HepG2 (cell line): Measurements from ENCODE around the gene GPS1. TPM values are rescaled to one million over a fixed set of nuclear protein-coding genes. Genes with fewer than 3 reads are reported as not detected.

Experiments
- AGO1 ChIP-seq: fragments of 200-400 bp; formaldehyde crosslinking; IDR thresholded peaks from 2 replicates; pipeline ENCODE4 v1.6.1; 2017; ENCODE audit warnings: mild to moderate bottlenecking, low read depth, low read length, moderate library complexity; ENCODE audit not compliant: poor library complexity, severe bottlenecking
- CBX5 ChIP-seq: sonication (generic); formaldehyde crosslinking; IDR thresholded peaks from 2 replicates; pipeline ENCODE4 v1.4.0; 2020; ENCODE audit warnings: missing genetic modification reagents, borderline replicate concordance
- CENPX ChIP-seq: sonication (generic); formaldehyde crosslinking; IDR thresholded peaks from 2 replicates; pipeline ENCODE4 v1.9.0; 2021; ENCODE audit warnings: mild to moderate bottlenecking, missing genetic modification reagents, moderate library complexity
- HNRNPL ChIP-seq: fragments of 200-400 bp; formaldehyde crosslinking; IDR thresholded peaks from 2 replicates; pipeline ENCODE4 v1.6.1; 2017; ENCODE audit warnings: mild to moderate bottlenecking, low read depth, low read length
- HNRNPLL ChIP-seq: fragments of 200-400 bp; formaldehyde crosslinking; IDR thresholded peaks from 2 replicates; pipeline ENCODE4 v1.6.1; 2017; ENCODE audit warnings: mild to moderate bottlenecking, low read depth, low read length; ENCODE audit not compliant: poor library complexity, severe bottlenecking
- MAFG ChIP-seq: sonication (generic); formaldehyde crosslinking; IDR thresholded peaks from 2 replicates; pipeline ENCODE4 v1.5.1; 2020; ENCODE audit warnings: mild to moderate bottlenecking, missing genetic modification reagents
- NFIC ChIP-seq: IDR thresholded peaks from 2 replicates; pipeline ENCODE4 v1.6.1; 2012; ENCODE audit warnings: mild to moderate bottlenecking, low read length, inconsistent platforms
- SP140L ChIP-seq: sonication (generic); formaldehyde crosslinking; IDR thresholded peaks from 2 replicates; pipeline ENCODE4 v1.4.0; 2020; ENCODE audit warnings: missing genetic modification reagents, borderline replicate concordance
- ZNF160 ChIP-seq: sonication (generic); formaldehyde crosslinking; IDR thresholded peaks from 2 replicates; pipeline ENCODE4 v1.8.0; 2022; ENCODE audit warnings: mild to moderate bottlenecking, inconsistent platforms, missing genetic modification reagents
- ZNF235 ChIP-seq: sonication (generic); formaldehyde crosslinking; IDR thresholded peaks from 2 replicates; pipeline ENCODE4 v1.8.1; 2023; ENCODE audit warnings: mild to moderate bottlenecking, missing genetic modification reagents, borderline replicate concordance
- ZNF615 ChIP-seq: sonication (generic); formaldehyde crosslinking; IDR thresholded peaks from 2 replicates; pipeline ENCODE4 v1.5.0; 2020; ENCODE audit warnings: mild to moderate bottlenecking, missing genetic modification reagents, borderline replicate concordance
- ZNF749 ChIP-seq: sonication (generic); formaldehyde crosslinking; IDR thresholded peaks from 2 replicates; pipeline ENCODE4 v1.8.0; 2022; ENCODE audit warnings: mild to moderate bottlenecking, missing genetic modification reagents, moderate library complexity, borderline replicate concordance
- polyA plus RNA-seq, 8 experiments: library from polyadenylated mRNA; depleted of rRNA in 3 of 8; stranded (reverse) in 7 of 8; unstranded in 1 of 8; fragments of >200 nt; fragmentation: Illumina TruSeq in 4 of 8; extraction: Trizol in 4 of 8; gene quantifications; 2 replicates each; pipeline versions ENCODE4 v1.2.1 to v1.2.3, GENCODE V29; 2011 to 2016; ENCODE audit warnings: low read depth in 4 of 8, missing spikeins in 1 of 8, mixed read lengths in 1 of 8; ENCODE audit not compliant: insufficient read depth in 1 of 8
- total RNA-seq, 5 experiments: library from RNA; depleted of rRNA; stranded (reverse); fragments of >200 nt; fragmentation: Illumina TruSeq; extraction: Trizol; gene quantifications; 2 replicates each; pipeline ENCODE4 v1.2.3, GENCODE V29; 2016; ENCODE audit warnings: low read depth in 1 of 5
- TF ChIP-seq, protein P1 (sequence below): sonication (generic); formaldehyde crosslinking; IDR thresholded peaks from 2 replicates; pipeline ENCODE4 v1.4.0; 2020; ENCODE audit warnings: missing genetic modification reagents, low read depth, mild to moderate bottlenecking, borderline replicate concordance
- TF ChIP-seq, protein P2 (sequence below): IDR thresholded peaks from 2 replicates; pipeline ENCODE4 v1.6.1; 2018; ENCODE audit warnings: missing genetic modification reagents, mild to moderate bottlenecking, missing compliant biosample characterization
- TF ChIP-seq, protein P3 (sequence below): sonication (generic); formaldehyde crosslinking; IDR thresholded peaks from 2 replicates; pipeline ENCODE4 v1.4.0; 2020; ENCODE audit warnings: mild to moderate bottlenecking, missing genetic modification reagents
- TF ChIP-seq, protein P4 (sequence below): sonication (generic); formaldehyde crosslinking; IDR thresholded peaks from 2 replicates; pipeline ENCODE4 v1.8.0; 2022; ENCODE audit warnings: missing genetic modification reagents, mild to moderate bottlenecking, borderline replicate concordance
- TF ChIP-seq, protein P5 (sequence below): IDR thresholded peaks from 2 replicates; pipeline ENCODE4 v1.6.1; 2016; ENCODE audit warnings: low read depth
- TF ChIP-seq, protein P6 (sequence below): sonication (generic); formaldehyde crosslinking; IDR thresholded peaks from 2 replicates; pipeline ENCODE4 v1.4.0; 2020; ENCODE audit warnings: low read depth, mild to moderate bottlenecking, missing genetic modification reagents
- TF ChIP-seq, protein P7 (sequence below): sonication (generic); formaldehyde crosslinking; IDR thresholded peaks from 2 replicates; pipeline ENCODE4 v1.8.1; 2022; ENCODE audit warnings: mild to moderate bottlenecking, missing genetic modification reagents

Gene GPS1
- total and polyA plus RNA-seq, 2 of the 13 experiments (the other 11 are each of a cell fraction or from before 2014, with no cell fraction given), result 124 to 128 TPM

DNA sequence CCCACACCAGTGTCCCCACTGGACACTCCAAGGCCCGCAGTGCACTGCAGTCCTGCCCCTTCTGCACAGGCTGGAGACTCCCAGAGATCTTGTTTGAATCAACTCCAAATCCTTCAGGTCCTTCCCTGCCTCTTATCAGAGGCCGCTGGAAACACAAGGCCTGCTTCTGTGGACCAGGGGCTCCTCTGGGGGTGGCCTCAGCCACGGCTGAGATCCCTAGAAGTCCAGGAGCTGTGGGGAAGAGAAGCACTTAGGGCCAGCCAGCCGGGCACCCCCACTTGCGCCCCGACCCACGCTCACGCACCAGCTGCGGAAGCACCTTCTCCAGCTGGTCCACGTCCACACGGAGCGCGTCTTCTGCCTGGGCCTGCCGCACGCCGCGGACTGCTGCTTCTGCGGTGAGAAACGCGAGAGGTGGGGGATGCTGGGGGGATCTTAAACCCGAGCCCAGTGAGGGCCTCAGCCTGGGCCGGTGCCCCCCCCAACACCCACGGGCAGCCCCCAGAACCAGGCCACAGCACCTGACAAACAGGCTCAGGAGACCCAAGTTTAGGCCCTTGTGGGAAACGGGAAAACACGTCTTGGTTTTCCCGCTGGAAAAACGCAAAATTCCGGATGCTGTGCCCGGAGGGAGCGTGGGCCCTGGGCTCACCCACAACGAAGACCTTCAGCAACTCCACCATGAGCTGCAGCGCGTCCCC, 32.6 kb upstream of the GPS1 start (continued):
- TF ChIP-seq, protein P1, sequence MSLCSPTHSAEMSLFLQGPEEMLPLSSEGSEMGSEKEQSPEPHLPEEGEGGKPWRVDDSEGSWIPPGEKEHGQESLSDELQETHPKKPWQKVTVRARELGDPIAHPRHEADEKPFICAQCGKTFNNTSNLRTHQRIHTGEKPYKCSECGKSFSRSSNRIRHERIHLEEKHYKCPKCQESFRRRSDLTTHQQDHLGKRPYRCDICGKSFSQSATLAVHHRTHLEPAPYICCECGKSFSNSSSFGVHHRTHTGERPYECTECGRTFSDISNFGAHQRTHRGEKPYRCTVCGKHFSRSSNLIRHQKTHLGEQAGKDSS (CRISPR knock-in tag), result 0 out of 2 replicates have a peak, but pooled peaks have one; percentile 6
- TF ChIP-seq, protein P2, sequence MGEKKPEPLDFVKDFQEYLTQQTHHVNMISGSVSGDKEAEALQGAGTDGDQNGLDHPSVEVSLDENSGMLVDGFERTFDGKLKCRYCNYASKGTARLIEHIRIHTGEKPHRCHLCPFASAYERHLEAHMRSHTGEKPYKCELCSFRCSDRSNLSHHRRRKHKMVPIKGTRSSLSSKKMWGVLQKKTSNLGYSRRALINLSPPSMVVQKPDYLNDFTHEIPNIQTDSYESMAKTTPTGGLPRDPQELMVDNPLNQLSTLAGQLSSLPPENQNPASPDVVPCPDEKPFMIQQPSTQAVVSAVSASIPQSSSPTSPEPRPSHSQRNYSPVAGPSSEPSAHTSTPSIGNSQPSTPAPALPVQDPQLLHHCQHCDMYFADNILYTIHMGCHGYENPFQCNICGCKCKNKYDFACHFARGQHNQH, result no peak
- TF ChIP-seq, protein P3, sequence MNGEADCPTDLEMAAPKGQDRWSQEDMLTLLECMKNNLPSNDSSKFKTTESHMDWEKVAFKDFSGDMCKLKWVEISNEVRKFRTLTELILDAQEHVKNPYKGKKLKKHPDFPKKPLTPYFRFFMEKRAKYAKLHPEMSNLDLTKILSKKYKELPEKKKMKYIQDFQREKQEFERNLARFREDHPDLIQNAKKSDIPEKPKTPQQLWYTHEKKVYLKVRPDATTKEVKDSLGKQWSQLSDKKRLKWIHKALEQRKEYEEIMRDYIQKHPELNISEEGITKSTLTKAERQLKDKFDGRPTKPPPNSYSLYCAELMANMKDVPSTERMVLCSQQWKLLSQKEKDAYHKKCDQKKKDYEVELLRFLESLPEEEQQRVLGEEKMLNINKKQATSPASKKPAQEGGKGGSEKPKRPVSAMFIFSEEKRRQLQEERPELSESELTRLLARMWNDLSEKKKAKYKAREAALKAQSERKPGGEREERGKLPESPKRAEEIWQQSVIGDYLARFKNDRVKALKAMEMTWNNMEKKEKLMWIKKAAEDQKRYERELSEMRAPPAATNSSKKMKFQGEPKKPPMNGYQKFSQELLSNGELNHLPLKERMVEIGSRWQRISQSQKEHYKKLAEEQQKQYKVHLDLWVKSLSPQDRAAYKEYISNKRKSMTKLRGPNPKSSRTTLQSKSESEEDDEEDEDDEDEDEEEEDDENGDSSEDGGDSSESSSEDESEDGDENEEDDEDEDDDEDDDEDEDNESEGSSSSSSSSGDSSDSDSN, result no peak; the same call in 1 of the 2 replicates
- TF ChIP-seq, protein P4, sequence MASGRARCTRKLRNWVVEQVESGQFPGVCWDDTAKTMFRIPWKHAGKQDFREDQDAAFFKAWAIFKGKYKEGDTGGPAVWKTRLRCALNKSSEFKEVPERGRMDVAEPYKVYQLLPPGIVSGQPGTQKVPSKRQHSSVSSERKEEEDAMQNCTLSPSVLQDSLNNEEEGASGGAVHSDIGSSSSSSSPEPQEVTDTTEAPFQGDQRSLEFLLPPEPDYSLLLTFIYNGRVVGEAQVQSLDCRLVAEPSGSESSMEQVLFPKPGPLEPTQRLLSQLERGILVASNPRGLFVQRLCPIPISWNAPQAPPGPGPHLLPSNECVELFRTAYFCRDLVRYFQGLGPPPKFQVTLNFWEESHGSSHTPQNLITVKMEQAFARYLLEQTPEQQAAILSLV (CRISPR knock-in tag), result 0 out of 2 replicates have a peak, but pooled peaks have one; percentile 53
- TF ChIP-seq NFIC, result no peak
- TF ChIP-seq, protein P5, sequence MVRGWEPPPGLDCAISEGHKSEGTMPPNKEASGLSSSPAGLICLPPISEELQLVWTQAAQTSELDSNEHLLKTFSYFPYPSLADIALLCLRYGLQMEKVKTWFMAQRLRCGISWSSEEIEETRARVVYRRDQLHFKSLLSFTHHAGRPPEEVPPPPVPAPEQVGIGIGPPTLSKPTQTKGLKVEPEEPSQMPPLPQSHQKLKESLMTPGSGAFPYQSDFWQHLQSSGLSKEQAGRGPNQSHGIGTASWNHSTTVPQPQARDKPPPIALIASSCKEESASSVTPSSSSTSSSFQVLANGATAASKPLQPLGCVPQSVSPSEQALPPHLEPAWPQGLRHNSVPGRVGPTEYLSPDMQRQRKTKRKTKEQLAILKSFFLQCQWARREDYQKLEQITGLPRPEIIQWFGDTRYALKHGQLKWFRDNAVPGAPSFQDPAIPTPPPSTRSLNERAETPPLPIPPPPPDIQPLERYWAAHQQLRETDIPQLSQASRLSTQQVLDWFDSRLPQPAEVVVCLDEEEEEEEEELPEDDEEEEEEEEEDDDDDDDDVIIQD (CRISPR knock-in tag), result no peak
- no peak for TF ChIP-seq ZNF235 (CRISPR knock-in tag)
- TF ChIP-seq HNRNPL, result peak; percentile 3; the same call in 1 of the 2 replicates
- TF ChIP-seq CENPX (CRISPR knock-in tag), result no peak
- TF ChIP-seq ZNF749 (CRISPR knock-in tag), result no peak; the same call in 1 of the 2 replicates
- TF ChIP-seq, protein P6, sequence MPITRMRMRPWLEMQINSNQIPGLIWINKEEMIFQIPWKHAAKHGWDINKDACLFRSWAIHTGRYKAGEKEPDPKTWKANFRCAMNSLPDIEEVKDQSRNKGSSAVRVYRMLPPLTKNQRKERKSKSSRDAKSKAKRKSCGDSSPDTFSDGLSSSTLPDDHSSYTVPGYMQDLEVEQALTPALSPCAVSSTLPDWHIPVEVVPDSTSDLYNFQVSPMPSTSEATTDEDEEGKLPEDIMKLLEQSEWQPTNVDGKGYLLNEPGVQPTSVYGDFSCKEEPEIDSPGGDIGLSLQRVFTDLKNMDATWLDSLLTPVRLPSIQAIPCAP (CRISPR knock-in tag), result no peak
- TF ChIP-seq HNRNPLL, result no peak
- TF ChIP-seq ZNF615 (CRISPR knock-in tag), result no peak
- TF ChIP-seq SP140L (CRISPR knock-in tag), result no peak
- TF ChIP-seq ZNF160 (CRISPR knock-in tag), result 0 out of 2 replicates have a peak, but pooled peaks have one; percentile 26
- TF ChIP-seq AGO1, result peak; percentile 97
- TF ChIP-seq, protein P7, sequence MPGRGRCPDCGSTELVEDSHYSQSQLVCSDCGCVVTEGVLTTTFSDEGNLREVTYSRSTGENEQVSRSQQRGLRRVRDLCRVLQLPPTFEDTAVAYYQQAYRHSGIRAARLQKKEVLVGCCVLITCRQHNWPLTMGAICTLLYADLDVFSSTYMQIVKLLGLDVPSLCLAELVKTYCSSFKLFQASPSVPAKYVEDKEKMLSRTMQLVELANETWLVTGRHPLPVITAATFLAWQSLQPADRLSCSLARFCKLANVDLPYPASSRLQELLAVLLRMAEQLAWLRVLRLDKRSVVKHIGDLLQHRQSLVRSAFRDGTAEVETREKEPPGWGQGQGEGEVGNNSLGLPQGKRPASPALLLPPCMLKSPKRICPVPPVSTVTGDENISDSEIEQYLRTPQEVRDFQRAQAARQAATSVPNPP (CRISPR knock-in tag), result 0 out of 2 replicates have a peak, but pooled peaks have one; percentile 47
- TF ChIP-seq CBX5 (CRISPR knock-in tag), result no peak
- TF ChIP-seq MAFG, result no peak
